Left ventricle myocardium inferior (tissue), 1 donor: ENCODE results near the gene NCAPD2. TPM values are rescaled to one million over a fixed set of nuclear protein-coding genes. Genes with fewer than 3 reads are reported as not detected.

Source experiments
- DNase-seq: peaks from one replicate; pipeline ENCODE4 v3.0.0-alpha.2; 2020
- H3K27ac ChIP-seq: fragments of 200-600 bp; replicated peaks from 2 replicates; pipeline ENCODE4 v1.8.0; 2021
- H3K27me3 ChIP-seq: fragments of 200-600 bp; 2 replicates; pipeline ENCODE4 v1.8.0; 2021; ENCODE audit warnings: low read depth
- H3K36me3 ChIP-seq: fragments of 200-600 bp; 2 replicates; pipeline ENCODE4 v1.8.0; 2021
- H3K4me1 ChIP-seq: fragments of 200-600 bp; 2 replicates; pipeline ENCODE4 v1.8.0; 2021
- H3K4me3 ChIP-seq: fragments of 200-600 bp; 2 replicates; pipeline ENCODE4 v1.8.0; 2021; ENCODE audit warnings: mild to moderate bottlenecking, moderate library complexity
- H3K9me3 ChIP-seq: fragments of 200-600 bp; replicated peaks from 2 replicates; pipeline ENCODE4 v1.8.0; 2021
- CTCF ChIP-seq: fragments of 200-600 bp; IDR thresholded peaks from 2 replicates; pipeline ENCODE4 v1.8.0; 2021; ENCODE audit warnings: antibody characterized with exemption, mild to moderate bottlenecking, borderline replicate concordance
- intact Hi-C: fragments of 100-400 bp; cut with micrococcal nuclease; formaldehyde crosslinking; loops from one replicate; pipeline ENCODE4 v1.11.0; 2022
- total RNA-seq: library from RNA; stranded (reverse); fragmentation: NEBNext Ultra II Directional; extraction: Animal tissue kit (Norgen Biotek cat#: 25700); gene quantifications from one replicate; pipeline ENCODE4 v1.2.1, GENCODE V29; 2021
- donor health status: DM: no; HTN: yes; CAD: no; lungs with severe emphysema.

NCAPD2 gene
- total RNA-seq, 1 donor from 2014 or later = 9.2 TPM

DNA sequence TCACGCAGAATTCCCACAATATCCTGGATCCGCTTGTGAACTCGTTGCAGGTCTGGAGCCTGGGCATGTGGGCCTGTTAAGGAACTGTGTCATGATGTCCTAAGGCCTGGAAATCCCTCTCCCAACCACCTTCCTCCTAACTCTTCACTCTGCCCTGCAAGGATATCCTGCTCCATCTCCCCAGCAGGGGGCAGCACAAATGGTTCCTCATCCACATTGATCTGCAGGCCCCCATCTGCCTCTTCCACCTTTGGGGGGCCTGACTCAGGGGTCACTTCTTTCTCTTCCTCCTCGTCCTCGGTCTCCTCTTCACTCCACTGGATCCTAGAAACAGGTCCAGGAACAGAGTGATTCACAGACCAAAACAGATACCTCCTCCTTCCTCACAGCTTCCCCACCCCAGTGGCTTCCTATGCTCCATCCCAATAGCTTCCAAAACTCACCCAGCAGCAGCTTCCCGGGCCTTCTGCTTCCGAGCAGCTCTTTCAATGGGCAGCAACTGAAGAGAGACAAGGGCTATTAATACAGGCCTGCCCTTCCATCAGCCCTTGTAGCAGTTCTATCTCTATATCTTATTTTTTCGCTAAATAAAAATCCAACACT is 69.6 kb downstream of the NCAPD2 start:
- Histone ChIP-seq H3K4me1 (peaks cover 18% of the 10 kb centered on the region), H3K4me3 (no peak overlapping the region), H3K27ac (no peak overlapping the region), H3K27me3 (no peaks in the 10 kb centered on the region), H3K36me3 (peaks cover 80% of the 10 kb centered on the region), H3K9me3 (no peaks in the 10 kb centered on the region)
- intact Hi-C loops = no loop called here
- TF ChIP-seq CTCF = peak; percentile 82
- DNase-seq = no peak

DNA sequence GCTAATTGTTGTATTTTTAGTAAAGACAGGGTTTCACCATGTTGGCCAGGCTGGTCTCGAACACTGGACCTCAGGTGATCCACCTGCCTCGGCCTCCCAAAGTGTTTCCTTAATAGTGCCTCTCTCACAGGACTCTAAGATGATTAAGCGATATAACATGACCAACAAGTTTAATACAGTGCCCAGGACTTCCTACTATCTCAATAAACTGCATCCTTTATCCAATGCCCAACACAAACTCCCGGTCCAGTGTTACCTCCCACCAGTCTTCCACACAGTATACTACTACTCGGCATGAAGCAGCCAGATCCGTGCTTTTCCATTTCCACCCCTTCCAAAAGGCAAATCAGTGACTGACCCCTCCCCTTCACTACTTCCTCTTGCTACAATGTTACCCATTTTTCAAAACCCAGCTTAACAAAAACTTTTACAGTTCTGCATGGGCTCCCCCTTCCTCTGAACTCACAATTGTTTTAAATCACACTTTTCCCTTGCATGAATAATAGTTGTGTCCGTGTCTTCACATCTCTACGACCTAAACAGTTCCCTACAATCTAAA is 73.3 kb downstream of the NCAPD2 start:
- DNase-seq = no peak
- intact Hi-C loops = no loop called here
- Histone ChIP-seq H3K4me1 (peaks cover 25% of the 10 kb centered on the region), H3K36me3 (peaks cover 70% of the 10 kb centered on the region), H3K27me3 (no peaks in the 10 kb centered on the region), H3K27ac (peak overlapping the region; percentile 94), H3K9me3 (no peaks in the 10 kb centered on the region), H3K4me3 (peak overlapping the region; percentile 81)
- no peak for TF ChIP-seq CTCF

DNA sequence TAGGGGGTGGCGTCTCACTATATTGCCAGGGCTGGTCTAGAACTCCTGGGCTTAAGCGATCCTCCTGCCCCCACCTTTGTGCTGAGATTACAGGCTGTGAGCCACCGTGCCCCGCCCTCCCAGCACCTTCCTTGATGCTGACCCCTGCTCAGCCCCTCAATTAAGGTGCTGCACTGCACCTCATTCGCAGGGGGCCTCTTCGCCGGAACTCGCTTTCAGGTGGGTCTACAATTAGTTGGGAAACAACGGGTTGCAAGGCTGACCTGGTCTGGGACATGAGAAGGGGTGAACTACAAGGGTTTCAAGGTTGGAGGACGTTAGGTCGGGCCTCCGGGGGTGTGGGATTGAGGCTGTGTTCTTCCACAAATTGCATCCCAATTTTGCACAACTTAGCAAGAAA is 75.4 kb downstream of the NCAPD2 start:
- Histone ChIP-seq H3K4me1 (peaks cover 25% of the 10 kb centered on the region), H3K9me3 (no peaks in the 10 kb centered on the region), H3K4me3 (no peak overlapping the region), H3K36me3 (peaks cover 71% of the 10 kb centered on the region), H3K27me3 (no peaks in the 10 kb centered on the region), H3K27ac (no peak overlapping the region)
- intact Hi-C loops = no loop called here
- no peak for TF ChIP-seq CTCF
- no peak for DNase-seq

DNA sequence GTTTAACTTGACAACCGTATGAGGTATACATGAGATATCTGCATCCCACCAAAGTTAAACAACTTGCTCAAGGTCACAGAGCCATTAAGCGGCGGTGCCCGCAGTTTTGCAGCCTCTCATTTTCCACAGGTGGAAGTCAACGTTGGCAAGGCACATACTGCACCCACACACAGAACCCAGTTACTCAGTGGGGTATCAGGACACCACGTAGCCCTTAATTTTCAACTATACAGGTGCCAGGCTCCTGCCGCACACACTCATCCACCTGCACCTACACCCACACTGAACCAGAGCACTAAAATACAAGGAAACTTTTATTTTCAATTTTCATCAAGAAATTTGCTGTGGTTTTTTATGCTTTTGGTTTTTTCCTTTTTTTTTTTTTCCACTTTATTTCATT is 75.9 kb downstream of the NCAPD2 start:
- H3K4me3 ChIP-seq = no peak overlapping the region
- no peak overlapping the region for H3K27ac ChIP-seq
- TF ChIP-seq CTCF = no peak
- no peaks in the 10 kb centered on the region for H3K9me3 ChIP-seq
- H3K4me1 ChIP-seq = peaks cover 25% of the 10 kb centered on the region
- H3K27me3 ChIP-seq = no peaks in the 10 kb centered on the region
- no peak for DNase-seq
- intact Hi-C loops = no loop called here
- peaks cover 71% of the 10 kb centered on the region for H3K36me3 ChIP-seq

DNA sequence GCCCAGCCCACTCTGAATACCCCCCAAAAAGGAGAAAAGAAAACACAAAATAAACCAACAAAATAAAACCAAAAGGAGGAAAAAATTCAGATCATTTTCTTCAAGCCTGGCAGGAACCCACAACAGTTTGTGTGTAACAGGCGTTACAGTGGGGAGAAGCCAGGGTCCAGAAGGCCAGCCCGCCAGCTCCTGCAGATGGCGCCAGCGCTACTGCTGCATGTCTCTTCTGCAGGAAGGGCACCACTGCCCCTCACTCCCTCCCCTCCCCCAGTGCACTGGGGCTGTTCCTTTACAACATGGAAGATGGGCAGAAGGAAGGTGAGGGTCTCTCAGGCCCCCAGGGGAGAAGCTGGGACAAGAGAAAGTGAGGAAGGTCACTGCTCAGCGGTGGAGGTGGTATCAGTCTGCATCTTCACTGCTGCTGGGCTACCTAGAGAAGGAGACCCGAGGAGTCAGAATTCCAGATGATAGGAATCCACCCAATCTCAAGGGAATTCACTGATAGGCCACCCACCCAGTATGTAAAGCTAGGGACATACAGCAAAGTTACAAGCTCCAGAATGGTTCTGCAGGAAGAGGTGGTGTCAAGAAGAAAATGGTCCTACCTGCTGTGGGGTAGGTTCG is 76.5 kb downstream of the NCAPD2 start:
- Histone ChIP-seq H3K4me3 (no peak overlapping the region), H3K9me3 (no peaks in the 10 kb centered on the region), H3K27me3 (no peaks in the 10 kb centered on the region), H3K4me1 (peaks cover 25% of the 10 kb centered on the region), H3K27ac (no peak overlapping the region), H3K36me3 (peaks cover 71% of the 10 kb centered on the region)
- DNase-seq = no peak
- intact Hi-C loops = no loop called here
- peak; percentile 40 for TF ChIP-seq CTCF
